GM18861 (cell line): ENCODE data around the gene SIN3A.
"Not testable (repeated sequence)": the region's sequence is repeated elsewhere in the genome, so short reads cannot be mapped to it uniquely, and the experiment has no call there.

Experiments
- ATAC-seq: cut with Tn5 transposase; IDR thresholded peaks from one replicate; pipeline ENCODE4 v1.9.1; 2021; ENCODE audit not compliant: unreplicated experiment

Gene SIN3A

GRCh38 chr15:75383986-75384385 lies 67.5 kb downstream of the SIN3A start:
- not testable (repeated sequence) for ATAC-seq

- ATAC-seq: no peak
These were observed 70.7 kb downstream of the SIN3A start for GRCh38 chr15:75380773-75381172.

- ATAC-seq: no peak
These were observed 79.4 kb downstream of the SIN3A start for GRCh38 chr15:75371901-75372688.

- no peak for ATAC-seq
These were observed 80.0 kb downstream of the SIN3A start for GRCh38 chr15:75371486-75371885.

GRCh38 chr15:75369897-75370581 lies 81.5 kb downstream of the SIN3A start:
- ATAC-seq: no peak

- peak; percentile 2 for ATAC-seq
These were observed 82.7 kb downstream of the SIN3A start for GRCh38 chr15:75368689-75369239.

GRCh38 chr15:75367913-75368688 lies 83.4 kb downstream of the SIN3A start, which contains the start of gene MAN2C1:
TSS of gene MAN2C1 (minus strand) at chr15:75368607. CDS start at chr15:75368583, 24 bp downstream.
- ATAC-seq: peak; percentile 77

GRCh38 chr15:75367406-75367912 lies 84.0 kb downstream of the SIN3A start:
- no peak for ATAC-seq

- no peak for ATAC-seq
These were observed 84.5 kb downstream of the SIN3A start for GRCh38 chr15:75367006-75367405.

- ATAC-seq: no peak
These were observed 85.3 kb downstream of the SIN3A start for GRCh38 chr15:75366163-75366562.

- ATAC-seq: no peak
These were observed 86.6 kb downstream of the SIN3A start for GRCh38 chr15:75364881-75365280.

- ATAC-seq: no peak
These were observed 87.7 kb downstream of the SIN3A start for GRCh38 chr15:75363786-75364185.

GRCh38 chr15:75362642-75363249 lies 88.7 kb downstream of the SIN3A start:
- no peak for ATAC-seq

GRCh38 chr15:75361989-75362641 lies 89.4 kb downstream of the SIN3A start:
- no peak for ATAC-seq

- no peak for ATAC-seq
These were observed 90.0 kb downstream of the SIN3A start for GRCh38 chr15:75361361-75361988.

GRCh38 chr15:75360856-75361255 lies 90.6 kb downstream of the SIN3A start:
- ATAC-seq: no peak

- ATAC-seq: no peak
These were observed 91.1 kb downstream of the SIN3A start for GRCh38 chr15:75360391-75360790.

GRCh38 chr15:75359537-75360250 lies 91.8 kb downstream of the SIN3A start:
- ATAC-seq: no peak
